Measurements from ENCODE around the gene ACP6.
A peak's percentile ranks its signal among the peaks of the same experiment; 100 is the strongest.
"Not testable (repeated sequence)": the region's sequence is repeated elsewhere in the genome, so short reads cannot be mapped to it uniquely, and the experiment has no call there.

Gene ACP6

DNA sequence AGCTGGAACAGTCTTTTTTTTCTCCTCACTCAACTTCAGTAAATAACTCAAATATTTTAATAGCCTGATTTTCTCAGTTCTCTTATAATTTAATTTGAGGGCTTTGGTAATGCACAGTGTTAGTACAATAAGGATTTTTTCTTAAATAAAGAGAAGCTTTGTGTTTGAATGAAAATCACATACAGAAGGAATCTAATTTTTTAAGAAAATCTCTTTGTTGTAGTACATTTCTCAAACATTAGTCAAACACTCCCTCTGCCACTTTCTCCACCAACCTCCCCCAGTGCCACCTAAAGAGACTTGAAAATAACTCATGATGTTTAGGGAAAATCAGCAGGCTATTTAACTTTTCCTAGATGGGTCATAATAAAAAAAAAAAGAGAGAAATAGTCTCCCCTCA is 42.3 kb upstream of the ACP6 start:
- Histone ChIP-seq H3K27ac (no peak overlapping the region), H3K36me3 (no peaks in the 10 kb centered on the region), H3K4me3 (ENCODE audit: low read depth in 1 of 2, low read length in 1 of 2) (no peak overlapping the region), H3K9me3 (no peaks in the 10 kb centered on the region), H3K4me1 (ENCODE audit: control insufficient read depth in 1 of 2, insufficient read depth in 1 of 2, low read depth in 1 of 2, low read length in 1 of 2) (no peaks in the 10 kb centered on the region), H3K27me3 (peaks cover 63% of the 10 kb centered on the region)
- TF ChIP-seq, protein P1, sequence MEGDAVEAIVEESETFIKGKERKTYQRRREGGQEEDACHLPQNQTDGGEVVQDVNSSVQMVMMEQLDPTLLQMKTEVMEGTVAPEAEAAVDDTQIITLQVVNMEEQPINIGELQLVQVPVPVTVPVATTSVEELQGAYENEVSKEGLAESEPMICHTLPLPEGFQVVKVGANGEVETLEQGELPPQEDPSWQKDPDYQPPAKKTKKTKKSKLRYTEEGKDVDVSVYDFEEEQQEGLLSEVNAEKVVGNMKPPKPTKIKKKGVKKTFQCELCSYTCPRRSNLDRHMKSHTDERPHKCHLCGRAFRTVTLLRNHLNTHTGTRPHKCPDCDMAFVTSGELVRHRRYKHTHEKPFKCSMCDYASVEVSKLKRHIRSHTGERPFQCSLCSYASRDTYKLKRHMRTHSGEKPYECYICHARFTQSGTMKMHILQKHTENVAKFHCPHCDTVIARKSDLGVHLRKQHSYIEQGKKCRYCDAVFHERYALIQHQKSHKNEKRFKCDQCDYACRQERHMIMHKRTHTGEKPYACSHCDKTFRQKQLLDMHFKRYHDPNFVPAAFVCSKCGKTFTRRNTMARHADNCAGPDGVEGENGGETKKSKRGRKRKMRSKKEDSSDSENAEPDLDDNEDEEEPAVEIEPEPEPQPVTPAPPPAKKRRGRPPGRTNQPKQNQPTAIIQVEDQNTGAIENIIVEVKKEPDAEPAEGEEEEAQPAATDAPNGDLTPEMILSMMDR (IDR thresholded peaks at IDR 0.05), result no peak

DNA sequence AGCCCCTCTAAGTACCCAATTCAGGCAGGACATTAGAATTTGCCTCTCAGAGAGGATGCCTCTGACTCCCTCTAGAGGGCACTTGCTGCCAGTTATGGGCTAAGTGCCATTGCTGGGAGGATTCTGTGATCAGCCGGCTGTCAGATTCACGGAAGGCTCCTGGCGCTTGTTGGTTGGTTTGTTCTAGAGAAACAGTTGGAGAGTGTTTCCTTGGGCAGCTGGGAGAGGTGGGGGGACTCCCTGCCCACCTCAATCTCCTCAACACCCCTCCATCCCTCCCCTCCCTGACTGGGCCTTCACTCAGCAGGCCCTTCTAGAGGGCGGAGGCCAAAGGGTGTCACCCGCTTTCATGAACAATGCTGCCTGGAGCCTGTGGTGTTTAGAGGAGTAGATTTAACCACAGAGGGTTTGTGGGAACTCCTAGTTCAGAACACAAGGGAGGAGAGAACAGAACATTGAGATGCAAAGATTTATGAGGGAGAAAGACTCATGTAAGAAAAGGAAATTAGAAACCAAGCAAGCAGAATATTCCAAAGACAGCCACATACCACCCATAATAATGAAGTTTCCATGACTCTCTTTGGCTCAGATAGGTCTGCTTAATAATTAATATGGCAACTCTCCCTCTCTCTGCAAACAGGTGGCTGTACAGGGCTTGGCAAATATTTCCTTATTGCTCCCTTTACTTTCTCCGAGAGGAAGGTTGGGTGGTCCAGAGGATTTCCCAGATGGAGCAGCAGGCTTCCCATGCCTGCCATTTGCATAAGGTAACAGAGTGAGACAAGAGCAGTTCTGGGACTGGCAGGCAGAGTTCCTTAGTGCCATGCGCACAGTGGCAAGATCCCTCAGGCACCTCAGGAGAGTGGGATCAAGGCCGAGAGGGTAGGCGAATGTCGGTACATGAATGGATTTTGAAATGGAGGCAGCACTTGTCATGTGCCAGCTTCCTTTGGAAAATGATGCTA is 30.0 kb upstream of the ACP6 start:
- no peak overlapping the region for H3K27ac ChIP-seq

DNA sequence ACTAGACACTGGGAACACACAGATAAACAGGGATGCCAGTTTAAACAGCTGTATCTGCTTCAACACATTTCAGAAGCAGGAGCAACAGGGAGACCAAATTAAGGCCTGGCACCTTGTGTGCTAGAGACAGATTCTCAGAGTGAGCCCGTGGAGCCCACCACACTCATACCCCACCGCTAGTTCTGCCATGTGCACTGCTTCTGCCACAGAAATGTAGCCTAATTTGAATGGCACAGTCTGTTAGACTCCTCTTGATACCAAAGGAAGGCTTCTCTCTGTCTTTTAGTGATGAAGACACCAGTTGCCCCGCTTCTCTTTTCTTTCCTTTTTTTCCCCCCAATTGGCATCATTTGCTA is 29.3 kb upstream of the ACP6 start:
- H3K27me3 ChIP-seq, result peaks cover 39% of the 10 kb centered on the region
- no peaks in the 10 kb centered on the region for H3K9me3 ChIP-seq
- H3K27ac ChIP-seq, result no peak overlapping the region
- no peak overlapping the region for H3K4me3 ChIP-seq (ENCODE audit: low read depth in 1 of 2, low read length in 1 of 2)
- TF ChIP-seq, protein P1 (IDR thresholded peaks at IDR 0.05), result no peak
- H3K4me1 ChIP-seq (ENCODE audit: control insufficient read depth in 1 of 2, insufficient read depth in 1 of 2, low read depth in 1 of 2, low read length in 1 of 2), result no peaks in the 10 kb centered on the region
- no peaks in the 10 kb centered on the region for H3K36me3 ChIP-seq

More for the DNA sequence above, 30.0 kb upstream of the ACP6 start:
- Histone ChIP-seq H3K36me3 (no peaks in the 10 kb centered on the region), H3K9me3 (no peaks in the 10 kb centered on the region), H3K27me3 (peaks cover 32% of the 10 kb centered on the region), H3K4me1 (ENCODE audit: control insufficient read depth in 1 of 2, insufficient read depth in 1 of 2, low read depth in 1 of 2, low read length in 1 of 2) (no peaks in the 10 kb centered on the region), H3K4me3 (ENCODE audit: low read depth in 1 of 2, low read length in 1 of 2) (no peak overlapping the region)
- TF ChIP-seq, protein P1 (IDR thresholded peaks at IDR 0.05), result peak; percentile 70

DNA sequence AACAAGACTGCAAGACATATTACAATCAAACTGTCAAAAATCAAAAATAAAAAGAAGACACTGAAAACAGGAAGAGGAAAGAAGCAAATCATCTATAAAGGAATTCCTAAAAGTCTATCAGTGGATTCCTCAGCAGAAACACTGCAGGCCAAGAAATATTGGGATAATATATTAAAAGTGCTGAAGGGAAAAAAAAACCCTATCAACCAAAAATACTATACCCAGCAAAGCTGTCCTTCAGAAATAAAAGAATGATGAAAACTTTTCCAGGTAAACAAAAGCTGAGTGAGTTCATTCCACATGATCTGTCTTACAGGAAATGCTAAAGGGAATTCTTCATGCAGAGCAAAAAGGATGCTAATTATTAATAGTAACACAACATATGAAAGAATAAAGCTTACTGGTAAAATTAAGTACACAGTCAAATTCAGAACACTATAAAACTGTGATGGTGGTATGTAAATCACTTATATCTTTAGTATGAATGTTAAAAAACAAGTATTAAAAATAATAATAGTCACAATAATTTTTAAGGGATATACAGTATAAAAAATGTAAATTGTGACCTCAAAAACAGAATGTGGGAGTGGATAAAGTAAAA is 12.9 kb upstream of the ACP6 start:
- TF ChIP-seq, protein P1 (IDR thresholded peaks at IDR 0.05), result no peak

DNA sequence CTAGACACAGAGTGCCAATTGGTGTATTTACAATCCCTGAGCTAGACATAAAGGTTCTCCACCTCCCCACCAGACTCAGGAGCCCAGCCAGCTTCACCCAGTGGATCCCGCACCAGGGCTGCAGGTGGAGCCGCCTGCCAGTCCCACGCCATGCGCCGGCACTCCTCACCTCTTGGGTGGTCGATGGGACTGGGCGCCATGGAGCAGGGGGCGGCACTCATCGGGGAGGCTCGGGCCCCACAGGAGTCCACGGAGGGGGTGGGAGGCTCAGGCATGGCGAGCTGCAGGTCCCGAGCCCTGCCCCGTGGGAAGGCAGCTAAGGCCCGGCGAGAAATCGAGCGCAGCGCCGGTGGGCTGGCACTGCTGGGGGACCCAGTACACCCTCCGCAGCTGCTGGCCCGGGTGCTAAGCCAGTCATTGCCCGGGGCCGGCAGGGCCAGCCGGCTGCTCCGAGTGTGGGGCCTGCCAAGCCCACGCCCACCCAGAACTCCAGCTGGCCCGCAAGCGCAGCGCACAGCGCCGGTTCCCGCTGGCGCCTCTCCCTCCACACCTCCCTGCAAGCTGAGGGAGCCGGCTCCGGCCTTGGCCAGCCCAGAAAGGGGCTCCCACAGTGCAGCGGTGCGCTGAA is 10.4 kb upstream of the ACP6 start:
- not testable (repeated sequence) for H3K4me3 ChIP-seq (ENCODE audit: low read depth in 1 of 2, low read length in 1 of 2); H3K27me3 ChIP-seq; H3K4me1 ChIP-seq (ENCODE audit: control insufficient read depth in 1 of 2, insufficient read depth in 1 of 2, low read depth in 1 of 2, low read length in 1 of 2); H3K27ac ChIP-seq; H3K36me3 ChIP-seq
- H3K9me3 ChIP-seq, result peaks cover 15% of the 10 kb centered on the region

More for the DNA sequence above, 12.9 kb upstream of the ACP6 start:
- H3K4me3 ChIP-seq (ENCODE audit: low read depth in 1 of 2, low read length in 1 of 2), result no peak overlapping the region
- H3K27ac ChIP-seq, result no peak overlapping the region
- peaks cover 8% of the 10 kb centered on the region for H3K27me3 ChIP-seq
- no peaks in the 10 kb centered on the region for H3K4me1 ChIP-seq (ENCODE audit: control insufficient read depth in 1 of 2, insufficient read depth in 1 of 2, low read depth in 1 of 2, low read length in 1 of 2)
- H3K9me3 ChIP-seq, result peaks cover 7% of the 10 kb centered on the region
- H3K36me3 ChIP-seq, result no peaks in the 10 kb centered on the region

DNA sequence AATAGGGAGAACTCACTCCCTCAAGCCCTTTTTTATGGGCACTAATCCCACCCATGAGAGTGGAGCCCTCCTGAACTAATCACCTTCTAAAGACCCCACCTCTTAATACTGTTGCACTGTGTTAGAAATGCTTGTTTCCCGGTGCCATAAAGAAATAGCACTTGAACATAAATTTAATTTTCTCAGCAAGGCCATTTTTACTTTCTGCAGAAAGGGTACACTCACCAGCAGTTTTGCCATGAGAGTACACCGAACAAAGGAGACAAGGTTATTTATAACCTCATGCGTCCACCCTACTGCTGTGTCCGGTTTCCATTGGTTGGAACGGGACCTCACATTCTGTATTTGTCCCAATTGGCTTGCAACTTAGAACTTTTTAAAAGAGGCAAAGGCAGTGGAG is 7.4 kb upstream of the ACP6 start:
- not testable (repeated sequence) for H3K36me3 ChIP-seq; H3K27ac ChIP-seq; H3K27me3 ChIP-seq; H3K4me1 ChIP-seq (ENCODE audit: control insufficient read depth in 1 of 2, insufficient read depth in 1 of 2, low read depth in 1 of 2, low read length in 1 of 2); H3K4me3 ChIP-seq (ENCODE audit: low read depth in 1 of 2, low read length in 1 of 2)
- H3K9me3 ChIP-seq, result peaks cover 15% of the 10 kb centered on the region
